SKM-1 treated with dmso at 0.1 percent for 144 hours (cell line): ENCODE results near the gene LRRC26.

Experiments
- DNase-seq: peaks from one replicate; lab custom pipeline; 2025; ENCODE audit not compliant: unreplicated experiment; lab: John Stamatoyannopoulos, UW

LRRC26 gene

DNA sequence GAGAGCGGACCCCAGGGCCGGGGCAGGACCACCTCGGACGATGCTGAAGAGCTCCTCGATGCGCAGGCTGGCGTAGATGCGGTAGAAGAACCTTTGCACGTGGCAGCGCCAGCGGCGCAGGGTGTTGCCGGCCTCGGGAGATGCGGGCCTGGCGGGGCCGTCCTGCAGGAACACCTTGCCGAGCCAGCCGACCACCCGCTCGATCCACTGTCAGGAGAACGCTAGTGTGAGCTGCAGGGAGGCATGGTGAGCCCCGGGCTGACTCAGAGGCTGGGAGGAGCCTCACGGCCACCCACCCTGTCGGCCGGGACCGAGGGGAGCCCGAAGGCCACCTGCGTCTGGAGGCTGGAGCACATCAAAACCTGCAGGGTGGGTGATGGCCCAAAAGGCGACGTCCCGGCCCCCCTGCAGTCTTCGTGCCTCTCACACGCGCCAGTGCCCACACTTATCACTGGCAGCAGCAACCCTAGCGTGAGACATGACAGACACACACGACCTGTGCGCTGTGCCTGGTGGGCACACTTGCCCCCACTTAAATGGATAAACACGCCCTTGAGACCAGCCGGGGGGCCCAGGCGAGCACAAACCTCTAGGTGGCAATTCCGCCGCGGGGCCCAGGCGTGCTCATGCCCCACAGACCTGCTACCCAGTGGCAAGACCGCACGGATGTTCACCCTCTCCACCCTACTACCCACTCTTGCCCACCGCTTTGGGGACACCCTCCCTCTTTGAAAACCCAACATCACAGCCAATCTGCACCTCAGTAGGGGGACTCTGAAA, 15.2 kb upstream of the LRRC26 start:
- no peak for DNase-seq

DNA sequence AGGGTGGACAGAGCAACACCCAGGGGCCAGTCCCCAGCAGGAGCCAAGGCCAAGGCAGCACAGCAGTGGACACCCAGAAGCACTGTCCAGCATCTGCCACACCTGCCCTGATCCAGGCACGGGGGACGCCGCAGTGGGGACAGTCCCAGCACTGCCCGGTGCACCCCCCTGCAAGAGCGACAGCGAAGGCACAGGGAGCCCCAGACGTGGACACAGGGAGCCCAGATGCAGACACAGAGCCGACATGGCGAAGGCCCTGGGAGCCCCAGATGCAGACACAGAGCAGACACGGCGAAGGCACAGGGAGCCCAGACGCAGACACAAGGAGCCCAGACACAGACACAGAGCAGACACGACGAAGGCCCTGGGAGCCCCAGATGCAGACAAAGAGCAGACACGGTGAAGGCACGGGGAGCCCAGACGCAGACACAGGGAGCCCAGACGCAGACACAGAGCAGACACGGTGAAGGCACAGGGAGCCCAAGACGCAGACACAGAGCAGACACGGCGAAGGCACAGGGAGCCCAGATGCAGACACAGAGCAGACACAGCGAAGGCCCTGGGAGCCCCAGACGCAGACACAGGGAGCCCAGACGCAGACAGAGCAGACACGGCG, 14.2 kb upstream of the LRRC26 start:
- DNase-seq, result no peak

DNA sequence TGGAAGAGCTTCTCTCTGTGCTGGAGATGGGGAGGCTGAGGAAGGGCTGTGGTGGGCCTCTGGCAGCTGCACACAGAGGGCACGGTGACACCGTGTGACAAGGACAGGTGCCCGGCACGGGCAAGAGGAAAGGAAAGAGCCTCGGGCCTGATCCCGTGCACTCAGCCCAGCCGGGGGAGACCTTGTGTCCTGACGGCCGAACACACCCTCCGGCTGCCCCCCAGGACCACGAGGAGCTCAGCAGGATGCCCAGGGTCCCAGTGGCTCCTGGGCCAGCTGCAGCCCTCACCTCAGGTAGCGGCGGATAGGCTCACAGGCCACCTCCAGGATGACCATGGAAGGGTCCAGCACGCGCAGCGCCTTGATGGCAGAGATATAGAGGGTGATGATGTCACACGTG, 13.0 kb upstream of the LRRC26 start:
- no peak for DNase-seq

GRCh38 chr9:137181680-137182079, 11.8 kb upstream of the LRRC26 start:
- no peak for DNase-seq

DNA sequence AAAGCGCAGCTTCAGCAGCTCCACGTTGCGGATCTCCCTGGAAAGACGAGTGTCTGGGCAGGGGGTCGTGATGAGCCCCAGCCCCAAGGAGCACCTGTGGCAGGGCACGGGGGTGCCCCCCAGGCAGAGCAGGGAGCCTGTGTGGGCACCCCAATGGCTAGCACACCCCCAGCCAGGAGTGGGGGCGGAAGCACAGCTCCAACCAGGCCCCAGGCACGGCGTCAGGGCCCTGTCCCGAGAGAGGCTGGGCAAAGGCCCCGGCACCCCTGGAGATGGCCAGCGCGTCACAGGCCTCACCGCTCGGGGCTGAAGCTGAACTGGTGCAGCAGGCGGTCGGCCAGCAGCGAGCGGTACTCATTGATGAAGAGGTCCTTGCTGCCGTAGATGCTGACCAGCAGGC, 10.6 kb upstream of the LRRC26 start:
- DNase-seq, result no peak

- no peak for DNase-seq
Observed at GRCh38 chr9:137179761-137180160, 9.9 kb upstream of the LRRC26 start.

- no peak for DNase-seq
Observed at GRCh38 chr9:137178939-137179630, 9.2 kb upstream of the LRRC26 start.

GRCh38 chr9:137178201-137178938, 8.5 kb upstream of the LRRC26 start:
- DNase-seq, result no peak

- DNase-seq, result no peak
Observed at GRCh38 chr9:137176302-137177182, 6.7 kb upstream of the LRRC26 start.

- no peak for DNase-seq
Observed at GRCh38 chr9:137175345-137175961, 5.6 kb upstream of the LRRC26 start.

- DNase-seq, result no peak
Observed at GRCh38 chr9:137174722-137175293, 5.0 kb upstream of the LRRC26 start.

- DNase-seq, result no peak
Observed at GRCh38 chr9:137173796-137174664, 4.2 kb upstream of the LRRC26 start.

DNA sequence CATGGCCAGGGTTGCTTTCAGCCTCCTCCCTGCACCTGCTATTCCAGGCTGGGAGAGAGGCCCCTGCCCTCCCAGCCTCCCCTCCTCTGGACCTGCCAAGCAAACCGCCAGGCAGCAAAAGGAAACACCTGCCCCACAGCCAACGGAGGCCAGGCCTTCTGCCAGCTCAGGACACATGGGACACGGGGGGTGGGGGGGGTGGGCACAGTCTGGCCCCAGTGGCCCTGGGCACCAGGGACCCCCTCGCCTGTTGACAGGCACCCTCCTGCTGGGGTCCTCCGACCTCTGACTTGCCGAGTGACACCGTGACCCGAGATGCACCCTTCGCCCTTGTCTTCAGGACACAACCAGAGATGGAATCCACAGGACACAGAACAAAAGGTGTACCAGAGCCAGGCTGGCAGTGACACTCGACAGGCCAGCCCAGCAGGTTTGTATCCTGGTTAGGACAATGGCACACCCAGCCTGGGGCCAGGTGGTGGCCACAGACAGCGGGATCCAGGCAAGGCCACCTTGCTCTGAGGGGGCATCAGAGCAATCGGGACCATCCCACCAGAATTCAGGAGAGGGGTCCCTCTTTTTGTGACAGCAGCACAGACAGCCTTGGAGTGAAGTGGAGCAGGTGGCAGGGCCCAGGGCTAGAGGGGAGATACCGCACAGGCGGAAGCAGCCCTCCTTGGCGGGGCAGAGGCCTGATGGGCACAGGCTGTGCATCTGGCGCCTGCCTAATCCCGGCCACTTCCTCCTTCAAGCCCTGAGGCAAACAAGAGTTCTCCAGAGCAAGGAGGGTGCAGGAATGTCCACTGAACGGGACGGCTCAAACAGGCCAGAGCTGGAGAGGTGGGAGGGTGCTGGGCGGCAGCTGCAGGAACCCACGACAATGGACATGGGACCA, 3.3 kb upstream of the LRRC26 start:
- no peak for DNase-seq

DNA sequence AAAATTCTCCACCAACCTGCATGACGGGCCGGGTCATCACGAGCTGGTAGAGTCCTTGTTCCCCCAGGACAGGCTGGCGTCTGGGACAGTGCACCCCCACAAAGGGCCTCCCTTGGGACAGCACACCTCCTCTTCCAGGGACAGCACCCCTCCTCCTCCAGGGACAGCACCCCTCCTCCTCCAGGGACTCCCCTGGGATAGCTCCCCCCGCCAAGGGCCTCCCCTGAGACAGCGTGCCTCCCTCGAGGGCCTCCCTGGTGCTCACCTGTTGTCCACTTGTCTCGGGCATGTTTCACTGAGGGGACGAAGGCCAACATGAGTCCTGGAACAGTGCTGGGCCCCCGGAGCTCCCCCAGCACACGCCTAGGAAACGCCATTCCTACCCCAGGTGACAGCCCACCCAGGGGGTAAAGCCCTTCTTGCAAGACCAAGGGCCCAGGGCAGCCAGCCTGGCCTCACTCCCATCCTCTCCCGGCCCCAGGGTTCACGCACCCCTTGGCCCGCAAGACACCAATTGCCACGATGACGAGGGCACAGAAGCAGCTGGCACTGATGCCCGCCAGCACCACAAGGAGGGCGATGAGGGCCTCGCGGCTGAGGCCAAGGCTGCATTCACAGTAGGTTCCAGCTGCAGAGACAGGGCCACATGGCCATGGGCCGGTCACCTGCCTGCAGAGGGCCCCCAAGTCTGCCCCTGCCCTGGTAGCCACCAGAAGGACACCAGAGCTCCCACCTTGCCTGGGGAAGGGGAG, 1.5 kb upstream of the LRRC26 start:
- no peak for DNase-seq

DNA sequence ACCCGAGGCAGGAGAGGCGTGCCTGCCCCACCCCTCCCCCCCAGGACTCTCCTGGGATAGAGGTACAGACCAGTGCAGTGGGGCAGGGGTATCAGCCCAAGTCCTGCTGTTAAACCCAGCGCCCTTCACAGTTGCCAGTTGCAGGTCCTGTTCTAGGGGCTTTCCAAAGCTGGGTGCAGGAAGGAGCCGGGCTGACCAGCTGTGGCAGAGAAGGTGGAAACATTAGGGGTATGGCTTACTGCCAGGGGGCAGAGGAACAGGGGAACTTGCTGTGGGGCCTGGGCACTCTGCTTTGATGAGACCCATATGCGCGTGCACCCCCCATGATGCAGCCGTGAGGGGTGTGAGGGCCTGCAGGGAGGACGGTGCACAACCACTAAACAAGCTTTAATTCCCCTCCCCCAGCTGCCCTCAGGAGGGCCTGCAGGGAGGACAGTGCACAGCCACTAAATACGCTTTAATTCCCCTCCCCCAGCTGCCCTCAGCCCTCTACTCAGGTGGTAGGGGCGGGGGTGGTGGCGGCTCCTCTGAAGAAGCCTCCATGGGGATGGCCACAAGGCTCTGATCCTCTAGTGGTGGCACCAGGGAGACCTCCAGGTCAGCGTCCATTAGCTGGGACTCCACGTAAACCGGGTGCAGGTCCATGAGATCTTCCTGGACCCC, 766 bp upstream of the LRRC26 start:
- no peak for DNase-seq
